MV-4-11 (cell line): ENCODE data around the gene FCGBP.
"Not testable (repeated sequence)": the region's sequence is repeated elsewhere in the genome, so short reads cannot be mapped to it uniquely, and the experiment has no call there.

ENCODE experiments used
- DNase-seq: peaks from one replicate; lab custom pipeline; 2025; lab: John Stamatoyannopoulos, UW

The FCGBP gene

DNA sequence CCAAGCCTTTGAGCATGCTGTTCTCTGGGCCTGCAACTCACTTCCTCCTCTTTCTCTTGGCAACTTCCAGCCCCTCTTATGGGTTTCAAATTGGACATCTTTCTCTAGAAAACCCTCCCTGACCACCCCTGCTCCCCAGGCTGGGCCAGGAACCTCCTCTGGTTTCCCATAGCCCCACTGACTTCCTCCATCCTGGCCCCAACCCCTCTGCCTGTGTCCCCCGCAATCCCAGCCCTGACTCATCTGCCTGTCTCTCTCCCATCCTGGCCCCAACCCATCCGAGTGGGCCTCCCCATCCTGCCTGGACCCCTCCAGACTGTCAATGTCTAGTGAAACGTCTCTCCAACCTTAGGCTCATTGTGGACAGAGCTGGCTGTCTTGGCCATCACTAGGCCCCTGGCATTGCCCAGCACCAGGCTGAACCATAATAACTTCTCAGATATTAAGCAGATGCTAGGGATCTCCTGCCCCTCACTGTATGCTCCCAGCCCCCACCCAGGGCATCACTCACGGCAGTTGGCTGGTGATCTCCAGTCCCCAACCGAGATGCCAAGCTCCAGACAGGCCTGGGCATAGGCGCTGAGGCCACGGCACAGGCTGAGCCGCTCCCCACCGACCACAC, 16.8 kb downstream of the FCGBP start:
- DNase-seq, result no peak

DNA sequence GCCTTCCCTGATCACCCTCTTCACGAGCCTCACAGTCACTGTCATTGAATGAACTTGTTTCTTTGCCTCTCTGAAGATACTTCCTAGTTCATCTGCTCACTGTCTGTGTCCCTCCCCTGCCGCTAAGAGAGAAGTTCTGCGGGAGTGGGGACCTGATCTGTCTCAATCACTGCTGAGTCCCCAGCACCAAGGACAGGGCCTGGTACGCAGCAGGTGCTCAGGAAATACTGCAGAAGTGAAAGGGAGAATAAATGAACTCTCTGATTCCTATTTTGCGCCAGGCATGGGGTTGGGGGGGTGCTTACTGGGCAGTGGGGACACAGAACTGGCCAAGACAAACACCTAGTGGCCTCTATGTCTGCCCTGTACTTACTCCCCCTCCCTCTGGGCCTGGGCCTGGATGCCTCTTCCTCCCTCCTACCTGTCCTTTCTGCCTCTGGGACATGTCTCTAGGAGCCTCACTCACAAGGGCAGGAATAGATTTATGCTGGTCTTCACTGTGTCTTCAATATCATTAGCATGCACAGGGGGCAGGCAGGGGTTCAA, 17.5 kb downstream of the FCGBP start:
- peak; percentile 41 for DNase-seq

DNA sequence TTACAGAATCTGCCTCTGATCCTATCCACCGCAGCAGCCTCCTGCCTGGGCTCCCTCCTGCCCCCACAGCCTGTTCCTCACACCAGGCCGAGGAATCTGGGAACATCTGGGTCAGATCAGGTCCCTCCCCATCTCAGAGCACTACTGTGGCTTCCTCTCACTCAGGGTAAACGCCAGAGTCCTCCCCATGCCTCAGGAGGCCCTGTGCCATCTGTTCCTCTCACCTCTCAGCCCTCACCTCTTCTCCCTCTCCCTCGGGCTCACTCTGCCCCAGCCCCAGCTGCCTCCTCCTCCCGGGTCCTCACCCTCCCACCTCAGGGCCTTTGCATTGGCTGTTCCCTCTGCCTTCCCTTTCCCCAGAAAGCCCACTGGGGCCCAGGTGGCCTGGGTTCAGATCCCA, 18.2 kb downstream of the FCGBP start:
- DNase-seq, result no peak

DNA sequence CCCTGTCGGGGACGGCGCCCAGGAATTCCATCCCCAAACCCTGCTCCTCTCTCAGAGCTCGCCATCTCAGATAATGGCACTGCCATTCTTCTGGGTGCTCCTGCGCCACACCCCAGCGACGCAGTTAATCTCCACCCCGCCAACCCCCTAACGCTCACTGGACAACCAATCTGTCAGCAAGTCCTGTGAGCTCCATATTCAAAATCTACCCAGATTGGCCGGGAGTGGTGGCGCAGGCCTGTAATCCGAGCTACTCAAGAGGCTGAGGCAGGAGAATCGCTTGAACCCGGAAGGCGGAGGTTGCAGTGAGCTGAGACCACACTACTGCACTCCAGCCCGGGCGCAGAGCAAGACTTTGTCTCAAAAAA, 18.6 kb downstream of the FCGBP start:
- no peak for DNase-seq

DNA sequence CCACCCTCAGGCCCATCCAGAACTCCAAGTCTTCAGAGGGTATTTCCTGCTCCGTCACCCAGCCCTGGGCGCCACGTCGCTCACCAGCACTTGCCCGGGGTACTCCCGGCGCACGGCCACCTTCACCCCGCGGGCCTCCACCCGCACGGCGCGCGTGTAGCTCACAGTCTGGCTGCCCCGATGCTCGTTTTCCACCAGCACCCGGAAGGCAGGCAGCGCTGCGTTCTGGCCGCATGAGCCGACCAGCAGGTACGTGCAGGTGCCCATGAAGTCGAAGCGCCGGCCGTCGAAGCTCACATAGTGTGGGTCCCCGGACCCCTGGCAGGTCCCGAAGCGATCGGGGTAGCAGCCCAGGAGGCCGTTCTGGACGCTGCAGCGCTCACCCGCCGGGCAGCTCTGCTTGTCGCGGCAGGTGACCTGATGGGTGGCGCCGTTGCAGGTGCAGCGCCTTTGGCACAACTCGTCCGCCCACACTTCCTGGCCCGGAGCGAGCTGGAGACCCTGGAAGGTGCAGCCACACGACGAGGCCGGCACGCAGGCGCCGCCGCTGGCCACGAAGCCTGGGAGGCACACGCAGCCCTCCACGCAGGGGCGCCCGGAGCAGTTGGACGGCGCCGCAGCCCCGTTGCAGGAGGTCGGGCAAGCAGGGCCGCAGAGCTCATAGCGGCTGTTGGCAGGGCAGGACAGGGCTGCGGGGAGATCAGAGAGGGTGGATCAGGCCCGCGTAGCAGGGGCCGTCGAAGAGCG, 19.2 kb downstream of the FCGBP start:
- DNase-seq, result no peak

DNA sequence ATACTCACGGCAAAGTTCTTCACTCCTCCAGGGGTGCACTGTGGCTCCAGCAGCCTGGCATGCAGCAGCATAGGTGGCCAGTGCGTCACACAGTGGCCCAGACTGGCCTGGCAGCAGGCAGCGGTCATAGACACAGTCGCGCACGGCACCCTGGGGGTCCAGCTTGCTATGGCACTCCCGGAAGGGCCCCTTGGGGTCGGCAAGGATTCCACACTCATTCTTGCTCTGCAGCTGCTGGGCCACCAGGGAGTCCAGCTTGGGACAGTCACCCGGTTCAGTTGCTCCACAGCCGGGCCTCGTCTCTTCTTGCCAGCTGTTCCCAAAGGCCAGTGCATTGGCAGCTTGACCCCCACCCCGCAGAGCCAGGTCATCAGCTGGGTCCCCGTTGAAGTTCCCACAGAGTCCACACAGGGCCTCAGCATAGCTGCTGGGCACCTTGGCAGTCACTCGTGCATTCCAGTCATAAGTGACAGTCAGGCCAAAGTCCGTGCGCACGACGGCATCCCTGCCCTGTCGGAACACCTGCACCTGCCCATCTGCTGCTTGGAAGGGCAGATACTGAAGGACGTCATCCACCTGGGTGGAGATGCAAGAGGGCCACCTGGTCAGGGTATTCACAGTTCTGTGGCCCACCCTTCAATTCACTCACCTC, 20.6 kb downstream of the FCGBP start:
- DNase-seq, result no peak

DNA sequence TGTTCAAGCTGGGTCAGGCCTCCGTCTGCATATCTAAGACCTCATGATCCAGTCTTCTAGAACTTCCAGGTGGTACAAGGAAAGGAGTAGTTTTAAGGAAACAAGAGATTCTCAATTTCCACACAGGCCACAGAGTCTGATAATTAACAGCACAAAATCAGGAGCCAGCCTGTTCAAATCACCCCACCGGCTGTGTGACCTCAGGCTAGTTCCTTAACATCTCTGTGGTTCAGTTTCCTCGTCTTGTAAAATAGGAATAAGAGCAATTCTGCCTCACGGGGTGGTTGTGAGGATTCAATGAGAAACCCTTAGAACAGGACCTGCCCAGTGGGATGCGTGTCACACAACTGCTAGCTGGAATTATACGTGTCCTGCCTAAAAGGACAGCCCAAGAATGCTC, 25.6 kb downstream of the FCGBP start:
- no peak for DNase-seq

DNA sequence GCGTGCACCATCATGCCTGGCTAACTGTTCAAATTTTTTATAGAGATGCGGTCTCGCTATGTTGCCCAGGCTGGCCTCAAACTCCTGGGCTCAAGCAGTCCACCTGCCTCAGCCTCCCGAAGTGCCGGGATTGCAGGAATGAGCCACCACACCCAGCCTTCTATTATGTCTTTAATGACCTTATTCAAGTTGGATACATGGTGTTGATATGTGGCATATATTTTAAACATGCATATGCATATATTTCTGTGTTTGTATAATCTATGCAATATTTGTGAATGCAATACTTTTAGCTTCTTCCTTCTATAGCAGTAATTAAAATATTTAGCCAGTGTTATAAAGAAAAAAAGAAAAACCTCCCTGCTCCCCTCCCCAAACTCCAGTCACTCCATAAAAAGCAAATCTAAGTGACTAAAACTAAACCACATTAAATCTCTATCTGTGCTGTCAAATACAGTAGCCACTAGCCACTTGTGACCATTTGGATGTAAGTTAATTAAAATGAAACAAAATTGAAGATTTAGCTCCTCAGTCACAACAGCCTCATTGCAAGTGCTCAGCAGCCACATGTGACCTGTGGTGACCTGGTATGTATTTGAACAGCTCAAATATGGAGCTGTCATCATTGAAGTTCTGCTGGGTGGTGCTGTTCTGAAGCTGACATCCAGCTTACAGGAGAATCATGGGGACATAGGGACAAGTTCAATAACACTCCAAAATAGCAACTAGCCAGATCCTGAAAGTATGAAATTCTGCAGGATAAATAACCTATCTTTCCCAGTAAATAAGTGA, 27.4 kb downstream of the FCGBP start:
- no peak for DNase-seq

DNA sequence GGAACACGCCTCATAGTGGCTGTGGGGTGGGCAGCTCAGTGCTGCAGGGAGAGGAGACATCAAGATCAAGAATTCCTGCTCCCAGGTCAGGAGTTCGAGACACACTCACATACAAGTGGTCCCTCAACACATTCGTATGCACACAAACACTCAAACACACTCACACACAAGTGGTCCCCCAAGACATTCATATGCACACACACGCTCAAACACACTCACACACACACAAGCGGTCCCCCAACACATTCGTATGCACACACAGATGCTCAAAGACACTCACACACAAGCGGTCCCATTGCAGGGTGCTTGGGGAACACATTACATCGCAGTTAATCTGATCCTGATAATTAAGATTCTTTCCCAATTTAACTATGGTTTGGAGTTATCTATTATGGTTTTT, 28.2 kb downstream of the FCGBP start:
- no peak for DNase-seq

DNA sequence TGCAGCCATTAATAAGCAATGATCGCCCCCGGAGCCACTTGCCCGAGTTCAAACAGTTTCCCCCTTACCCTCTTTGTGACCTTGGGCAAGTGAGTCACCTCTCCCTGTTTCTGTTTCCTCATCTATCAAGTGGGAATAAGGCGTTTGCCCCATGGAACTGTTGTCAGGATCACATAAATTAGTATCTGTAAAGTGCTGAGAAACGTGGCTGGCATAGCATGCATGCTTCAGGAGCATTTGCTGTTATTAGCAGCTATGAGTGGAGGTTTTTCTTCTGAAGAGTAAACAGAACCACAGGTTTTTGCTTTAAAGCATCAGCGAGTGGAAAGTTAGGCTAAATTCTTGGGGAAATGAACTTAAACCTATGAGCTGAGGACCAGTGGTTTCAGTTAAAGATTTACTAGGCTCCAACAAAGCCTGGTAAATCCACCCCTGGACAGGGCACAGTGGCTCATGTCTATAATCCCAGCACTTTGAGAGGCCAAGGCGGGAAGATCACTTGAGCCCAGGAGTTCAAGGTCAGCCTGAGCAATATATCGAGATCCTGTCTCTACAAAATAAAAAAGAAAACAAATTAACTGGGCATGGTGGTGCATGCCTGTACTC, 30.8 kb downstream of the FCGBP start:
- DNase-seq, result not testable (repeated sequence)

DNA sequence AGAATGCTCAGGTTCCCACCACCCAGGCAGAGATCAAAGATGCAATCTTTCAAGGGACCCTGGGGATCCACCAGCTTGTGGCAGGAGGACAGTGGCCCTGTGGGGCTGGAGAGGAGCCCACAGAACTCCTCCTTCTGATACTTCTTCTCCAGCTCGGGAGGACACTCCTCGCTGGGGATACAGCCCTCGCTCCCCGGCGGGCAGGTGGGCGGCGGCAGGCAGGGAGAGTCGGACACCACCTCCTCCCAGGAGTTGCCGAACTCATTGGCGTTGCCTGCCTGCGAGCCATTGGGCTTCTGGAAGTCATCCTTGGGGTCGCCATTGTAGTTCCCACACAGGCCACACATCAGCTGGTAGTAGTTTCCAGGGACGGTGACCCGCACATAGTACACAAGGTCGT, 32.1 kb downstream of the FCGBP start:
- DNase-seq, result not testable (repeated sequence)

DNA sequence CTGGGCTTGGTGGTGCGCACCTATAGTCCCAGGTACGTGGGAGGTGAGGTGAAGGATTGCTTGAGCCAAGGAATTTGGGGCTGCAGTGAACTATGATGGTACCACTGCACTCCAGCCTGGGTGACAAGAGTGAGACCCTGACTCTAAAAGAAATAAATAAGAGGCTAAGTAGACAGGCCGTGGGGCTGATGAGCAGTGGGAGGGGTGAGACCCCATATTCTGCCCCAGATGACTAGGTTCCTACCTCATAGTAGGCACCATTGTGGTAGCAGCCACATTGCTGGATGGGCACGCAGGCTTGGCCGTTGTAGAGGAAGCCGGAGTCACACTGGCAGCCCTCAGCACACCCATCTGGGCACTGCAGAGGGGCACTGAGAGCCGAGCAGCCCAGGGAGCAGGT, 32.8 kb downstream of the FCGBP start:
- not testable (repeated sequence) for DNase-seq

DNA sequence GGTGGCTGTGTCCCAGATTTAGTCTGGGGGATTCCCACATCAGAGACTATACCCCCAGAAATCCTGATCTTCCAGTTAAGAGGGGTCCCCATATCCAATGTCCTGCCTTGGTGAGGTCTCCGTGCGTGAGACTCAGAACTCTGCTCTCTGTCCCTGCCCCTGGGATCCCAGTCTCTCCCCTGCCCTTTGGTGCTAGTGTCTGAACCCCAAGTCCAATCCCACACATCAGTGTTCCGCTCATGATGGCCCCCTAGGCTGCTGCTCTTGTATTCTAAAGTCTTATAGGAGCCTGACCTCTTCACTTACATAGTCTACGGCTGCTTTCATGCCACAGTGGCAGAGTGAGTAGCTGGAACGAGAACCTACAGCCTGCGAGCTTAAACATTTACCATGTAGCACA, 35.6 kb downstream of the FCGBP start:
- not testable (repeated sequence) for DNase-seq

DNA sequence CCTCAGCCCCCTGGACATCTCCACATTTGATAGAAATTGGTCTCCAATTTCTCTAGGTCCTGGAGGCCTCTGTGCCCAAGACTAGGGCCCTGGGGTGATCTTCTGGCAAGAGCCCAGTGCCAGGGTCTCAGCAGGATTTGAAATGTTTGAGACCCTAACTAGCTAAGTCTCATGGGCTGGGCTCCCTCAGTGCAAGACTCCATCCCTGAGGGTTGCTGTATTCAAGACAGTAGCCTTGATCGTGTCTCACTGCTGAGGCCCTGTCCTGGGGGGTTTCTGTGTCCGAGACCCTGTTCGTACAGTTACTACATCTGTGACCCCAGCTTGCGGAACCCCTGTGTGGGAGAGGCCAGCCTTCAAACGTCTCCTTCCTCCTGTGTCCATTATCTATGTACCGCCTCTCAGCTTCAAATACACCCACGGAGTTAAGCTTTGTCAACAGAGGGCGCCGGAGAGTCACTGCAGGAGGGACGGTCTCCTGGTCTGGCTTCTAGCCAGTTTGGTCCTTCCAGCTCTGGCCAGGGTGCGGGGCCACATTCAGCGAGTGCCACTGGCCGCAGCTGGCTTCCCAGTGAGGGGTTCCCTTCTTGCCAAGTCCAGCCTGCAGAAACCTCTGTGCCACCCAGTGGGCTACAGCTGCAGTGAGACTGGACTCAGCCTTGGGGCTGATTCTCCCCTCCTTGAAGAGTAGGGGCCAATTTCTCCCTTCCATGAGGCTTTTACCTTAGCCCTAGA, 36.8 kb downstream of the FCGBP start:
- DNase-seq, result not testable (repeated sequence)

DNA sequence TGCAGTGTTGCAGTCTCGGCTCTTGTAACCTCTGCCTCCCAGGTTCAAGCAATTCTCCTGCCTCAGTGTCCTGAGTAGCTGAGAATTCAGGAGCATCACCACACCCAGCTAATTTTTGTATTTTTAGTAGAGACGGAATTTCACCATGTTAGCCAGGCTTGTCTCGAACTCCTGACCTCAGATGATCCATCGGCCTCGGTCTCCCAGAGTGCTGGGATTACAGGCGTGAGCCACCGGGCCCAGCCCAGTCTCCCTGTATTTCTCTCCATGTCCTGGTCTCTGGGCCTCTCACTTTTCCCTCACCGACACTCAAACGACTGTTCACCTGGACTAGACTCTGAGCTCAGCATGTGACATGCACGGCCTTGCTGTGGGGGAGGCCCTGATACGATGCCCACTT, 39.3 kb downstream of the FCGBP start:
- not testable (repeated sequence) for DNase-seq

DNA sequence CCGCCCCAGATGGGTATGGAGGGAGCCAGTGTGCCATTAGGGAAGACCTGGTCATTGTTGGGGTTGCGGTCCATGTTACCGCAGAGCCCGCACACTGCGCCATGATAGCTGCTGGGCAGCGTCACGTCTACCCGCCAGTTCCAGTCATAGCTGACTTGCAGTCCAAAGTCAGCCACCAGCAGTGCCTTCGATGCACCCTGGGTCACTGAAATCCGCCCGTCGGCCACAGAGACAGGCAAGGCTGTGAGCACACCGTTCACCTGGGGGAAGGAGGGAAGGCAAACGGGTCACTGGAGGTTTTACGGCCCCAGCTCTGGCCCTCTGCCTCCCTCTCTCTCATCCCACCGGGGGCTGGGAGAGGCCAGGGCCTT, 40.2 kb downstream of the FCGBP start:
- not testable (repeated sequence) for DNase-seq

DNA sequence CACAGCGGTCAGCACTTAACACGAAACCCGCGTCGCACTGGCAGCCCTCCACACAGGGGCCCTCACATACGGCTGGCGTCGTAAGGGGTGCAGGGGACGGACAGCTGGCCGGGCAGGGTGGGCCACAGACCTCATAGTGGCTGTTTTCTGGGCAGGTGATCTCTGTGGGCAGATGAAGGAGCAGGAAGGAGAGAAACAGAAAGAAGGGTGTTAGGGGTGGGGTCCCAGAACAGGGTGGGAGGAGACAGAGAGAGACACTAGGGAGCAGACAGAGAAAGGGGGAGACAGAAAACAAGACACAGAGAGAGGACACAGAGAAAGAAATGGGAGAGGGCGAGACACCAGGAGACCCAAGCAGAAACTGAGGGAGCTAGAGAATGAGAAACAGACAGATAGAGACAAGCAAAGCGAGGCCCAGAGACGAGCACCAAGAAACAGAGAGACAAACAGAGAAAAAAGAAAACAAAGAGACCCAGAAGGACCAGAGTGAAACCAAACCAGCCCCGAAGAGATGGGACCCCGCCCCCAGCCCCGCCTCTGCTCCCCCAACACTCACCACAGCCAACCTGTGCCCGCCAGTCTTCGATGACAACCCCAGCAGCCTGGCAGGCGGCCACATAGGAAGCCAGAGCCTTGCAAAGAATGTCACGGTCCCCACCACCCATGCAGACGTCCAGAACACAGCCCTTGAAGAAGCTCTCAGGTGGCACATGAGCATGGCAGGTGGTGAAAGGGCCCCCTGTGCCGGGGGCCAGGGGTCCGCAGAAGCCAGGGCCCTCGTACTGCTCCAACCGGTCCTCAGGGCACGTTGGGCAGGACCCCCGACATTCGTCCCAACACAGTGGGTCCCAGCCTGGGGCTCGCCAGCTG, 40.8 kb downstream of the FCGBP start:
- DNase-seq, result not testable (repeated sequence)

DNA sequence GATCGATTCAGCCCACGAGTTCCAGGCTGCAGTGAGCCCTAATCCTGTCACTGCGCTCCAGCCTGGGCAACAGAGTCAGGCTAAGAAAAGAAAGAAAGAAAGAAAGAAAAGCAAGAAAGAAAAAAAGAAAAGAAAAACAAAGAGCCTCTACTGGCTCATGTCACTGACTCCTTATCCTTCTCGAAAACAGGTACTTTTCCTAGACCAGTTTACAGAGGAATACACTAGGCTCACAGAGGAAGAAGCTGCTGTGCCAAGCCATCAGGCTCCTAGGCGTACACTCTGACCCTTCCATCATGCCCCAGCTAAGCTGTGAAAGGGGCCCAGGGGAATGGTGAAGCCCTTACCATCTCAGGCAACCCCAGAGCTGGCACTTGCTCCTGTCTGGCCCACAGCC, 41.9 kb downstream of the FCGBP start:
- DNase-seq, result not testable (repeated sequence)

DNA sequence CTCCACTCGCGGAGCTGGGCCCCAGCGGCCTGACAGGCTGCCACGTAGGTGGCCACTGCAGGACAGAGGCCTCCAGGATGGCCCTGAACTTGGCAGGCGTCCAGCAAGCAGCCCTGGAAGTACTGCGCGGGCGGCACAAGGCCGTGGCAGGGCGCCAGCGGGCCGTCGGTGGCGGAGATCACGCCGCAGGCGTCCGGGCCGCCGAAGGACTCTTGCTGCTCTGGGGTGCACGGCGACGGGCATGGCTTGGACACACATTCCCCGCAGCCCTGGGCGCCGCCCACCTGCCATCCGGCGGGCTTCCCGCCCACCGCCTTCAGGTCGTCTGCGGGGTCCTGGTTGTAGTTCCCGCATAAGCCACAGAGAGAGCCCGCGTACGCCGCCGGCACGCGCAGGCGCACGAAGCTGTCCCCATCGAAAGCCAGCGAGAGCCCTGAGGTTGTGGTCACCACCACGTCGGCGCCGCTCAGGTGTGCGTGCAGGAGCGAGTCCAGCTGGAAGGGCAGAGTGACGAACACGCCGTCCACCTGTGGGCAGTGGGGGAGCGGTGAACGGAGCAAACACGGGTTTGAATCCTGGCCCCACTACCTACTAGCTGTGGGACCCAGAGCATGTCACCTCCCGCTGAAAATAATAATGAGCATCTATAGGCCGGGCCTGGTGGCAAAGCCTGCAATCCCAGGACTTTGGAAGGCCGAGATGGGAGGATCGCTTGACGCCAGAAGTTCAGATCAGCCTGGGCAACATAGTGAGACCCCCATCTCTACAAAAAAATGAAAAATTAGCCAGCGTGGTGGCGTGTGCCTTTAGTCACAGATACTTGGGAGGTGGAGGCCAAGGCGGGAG, 42.6 kb downstream of the FCGBP start:
- not testable (repeated sequence) for DNase-seq
